Osteocyte (in vitro differentiated cells): ENCODE data around the gene HK2. TPM values are rescaled to one million over a fixed set of nuclear protein-coding genes. Genes with fewer than 3 reads are reported as not detected.

Source experiments
- DNase-seq: peaks from one replicate; pipeline ENCODE4 v3.0.0; 2021; ENCODE audit warnings: mixed read lengths; ENCODE audit not compliant: unreplicated experiment; ENCODE audit errors: extremely low spot score
- H3K27ac Mint-ChIP-seq: one replicate; pipeline ENCODE4 v1.8.0; 2021; ENCODE audit warnings: mild to moderate bottlenecking, mixed read lengths; ENCODE audit not compliant: unreplicated experiment
- H3K27me3 Mint-ChIP-seq: one replicate; pipeline ENCODE4 v1.8.0; 2021; ENCODE audit warnings: mixed read lengths; ENCODE audit not compliant: unreplicated experiment
- H3K36me3 Mint-ChIP-seq: one replicate; pipeline ENCODE4 v1.8.0; 2021; ENCODE audit warnings: mixed read lengths; ENCODE audit not compliant: unreplicated experiment
- H3K4me1 Mint-ChIP-seq: one replicate; pipeline ENCODE4 v1.8.0; 2021; ENCODE audit warnings: mixed read lengths; ENCODE audit not compliant: unreplicated experiment
- H3K4me3 Mint-ChIP-seq: one replicate; pipeline ENCODE4 v1.8.0; 2021; ENCODE audit warnings: mild to moderate bottlenecking, moderate library complexity, mixed read lengths; ENCODE audit not compliant: unreplicated experiment
- H3K9me3 Mint-ChIP-seq: one replicate; pipeline ENCODE4 v1.8.0; 2021; ENCODE audit warnings: mixed read lengths; ENCODE audit not compliant: unreplicated experiment
- CTCF ChIP-seq: fragments of 200-600 bp; sonication (generic); IDR thresholded peaks from 2 replicates; pipeline ENCODE4 v1.5.0; 2021; ENCODE audit warnings: antibody characterized with exemption, mild to moderate bottlenecking, moderate library complexity
- total RNA-seq: library from RNA; stranded (reverse); gene quantifications from 2 replicates; pipeline ENCODE4 v1.2.1, GENCODE V29; 2021

HK2 gene
- total RNA-seq, 1 donor from 2014 or later, result 14.1 TPM

GRCh38 chr2:74817304-74817675 is 16.6 kb upstream of the HK2 start:
- no peak for DNase-seq
- Mint-ChIP-seq H3K4me1 (peaks cover 12% of the 10 kb centered on the region), H3K27me3 (peaks cover 27% of the 10 kb centered on the region), H3K9me3 (no peaks in the 10 kb centered on the region), H3K36me3 (no peaks in the 10 kb centered on the region), H3K27ac (no peak overlapping the region), H3K4me3 (no peak overlapping the region)
- no peak for TF ChIP-seq CTCF

- Mint-ChIP-seq H3K4me3 (no peak overlapping the region), H3K9me3 (no peaks in the 10 kb centered on the region), H3K27ac (no peak overlapping the region), H3K27me3 (peaks cover 7% of the 10 kb centered on the region), H3K4me1 (peaks cover 14% of the 10 kb centered on the region), H3K36me3 (no peaks in the 10 kb centered on the region)
- no peak for TF ChIP-seq CTCF
- DNase-seq, result no peak
These were observed 14.2 kb upstream of the HK2 start for GRCh38 chr2:74819702-74820101.

- DNase-seq, result no peak
- TF ChIP-seq CTCF, result no peak
- Mint-ChIP-seq H3K4me3 (no peak overlapping the region), H3K9me3 (no peaks in the 10 kb centered on the region), H3K27me3 (no peaks in the 10 kb centered on the region), H3K36me3 (no peaks in the 10 kb centered on the region), H3K4me1 (peaks cover 9% of the 10 kb centered on the region), H3K27ac (no peak overlapping the region)
These were observed 12.5 kb upstream of the HK2 start for GRCh38 chr2:74821177-74822126.

- Mint-ChIP-seq H3K27ac (no peak overlapping the region), H3K4me1 (peaks cover 2% of the 10 kb centered on the region), H3K4me3 (no peak overlapping the region), H3K9me3 (no peaks in the 10 kb centered on the region), H3K36me3 (no peaks in the 10 kb centered on the region), H3K27me3 (no peaks in the 10 kb centered on the region)
- TF ChIP-seq CTCF, result no peak
- DNase-seq, result no peak
These were observed 11.0 kb upstream of the HK2 start for GRCh38 chr2:74822771-74823566.

GRCh38 chr2:74824679-74825078 is 9.2 kb upstream of the HK2 start:
- no peak for TF ChIP-seq CTCF
- peaks cover 2% of the 10 kb centered on the region for H3K4me1 Mint-ChIP-seq
- no peaks in the 10 kb centered on the region for H3K9me3 Mint-ChIP-seq
- no peak overlapping the region for H3K27ac Mint-ChIP-seq
- no peaks in the 10 kb centered on the region for H3K36me3 Mint-ChIP-seq
- peaks cover 4% of the 10 kb centered on the region for H3K27me3 Mint-ChIP-seq
- no peak for DNase-seq
- no peak overlapping the region for H3K4me3 Mint-ChIP-seq
